ENCODE data around the gene MMP23B.

The MMP23B gene

GRCh38 chr1:1620433-1621139 lies 11.4 kb upstream of the MMP23B start:
- DNase-seq (ENCODE audit: low spot score), result no peak

GRCh38 chr1:1621173-1622009 lies 10.6 kb upstream of the MMP23B start:
- no peak for DNase-seq (ENCODE audit: low spot score)

GRCh38 chr1:1622010-1622787 lies 9.8 kb upstream of the MMP23B start:
- no peak for DNase-seq (ENCODE audit: low spot score)

- no peak for DNase-seq (ENCODE audit: low spot score)
These were observed 9.2 kb upstream of the MMP23B start for GRCh38 chr1:1622788-1623094.

- no peak for DNase-seq (ENCODE audit: low spot score)
These were observed 8.8 kb upstream of the MMP23B start for GRCh38 chr1:1623181-1623630.

GRCh38 chr1:1623631-1624442 lies 8.1 kb upstream of the MMP23B start:
- DNase-seq (ENCODE audit: low spot score), result no peak

GRCh38 chr1:1624443-1625403 lies 7.2 kb upstream of the MMP23B start:
- peak; percentile 47 for DNase-seq (ENCODE audit: low spot score)

GRCh38 chr1:1625404-1625775 lies 6.6 kb upstream of the MMP23B start:
- no peak for DNase-seq (ENCODE audit: low spot score)

GRCh38 chr1:1625824-1626206 lies 6.2 kb upstream of the MMP23B start:
- no peak for DNase-seq (ENCODE audit: low spot score)

GRCh38 chr1:1626207-1627141 lies 5.5 kb upstream of the MMP23B start:
- no peak for DNase-seq (ENCODE audit: low spot score)

GRCh38 chr1:1627261-1627828 lies 4.6 kb upstream of the MMP23B start:
- DNase-seq (ENCODE audit: low spot score), result no peak

- DNase-seq (ENCODE audit: low spot score), result no peak
These were observed 3.9 kb upstream of the MMP23B start for GRCh38 chr1:1627829-1628753.

GRCh38 chr1:1628754-1629429 lies 3.1 kb upstream of the MMP23B start:
- DNase-seq (ENCODE audit: low spot score), result no peak

- no peak for DNase-seq (ENCODE audit: low spot score)
These were observed 2.4 kb upstream of the MMP23B start for GRCh38 chr1:1629430-1630190.

GRCh38 chr1:1630191-1630964 lies 1.6 kb upstream of the MMP23B start:
- peak; percentile 83 for DNase-seq (ENCODE audit: low spot score)

Data from D341Med (cell line).